EL (cell line): ENCODE measurements around the gene PDF.
A peak's percentile ranks its signal among the peaks of the same experiment; 100 is the strongest.

Experiments used
- DNase-seq: peaks from one replicate; pipeline ENCODE4 v3.0.0-alpha.2; 2016

Gene PDF

DNA sequence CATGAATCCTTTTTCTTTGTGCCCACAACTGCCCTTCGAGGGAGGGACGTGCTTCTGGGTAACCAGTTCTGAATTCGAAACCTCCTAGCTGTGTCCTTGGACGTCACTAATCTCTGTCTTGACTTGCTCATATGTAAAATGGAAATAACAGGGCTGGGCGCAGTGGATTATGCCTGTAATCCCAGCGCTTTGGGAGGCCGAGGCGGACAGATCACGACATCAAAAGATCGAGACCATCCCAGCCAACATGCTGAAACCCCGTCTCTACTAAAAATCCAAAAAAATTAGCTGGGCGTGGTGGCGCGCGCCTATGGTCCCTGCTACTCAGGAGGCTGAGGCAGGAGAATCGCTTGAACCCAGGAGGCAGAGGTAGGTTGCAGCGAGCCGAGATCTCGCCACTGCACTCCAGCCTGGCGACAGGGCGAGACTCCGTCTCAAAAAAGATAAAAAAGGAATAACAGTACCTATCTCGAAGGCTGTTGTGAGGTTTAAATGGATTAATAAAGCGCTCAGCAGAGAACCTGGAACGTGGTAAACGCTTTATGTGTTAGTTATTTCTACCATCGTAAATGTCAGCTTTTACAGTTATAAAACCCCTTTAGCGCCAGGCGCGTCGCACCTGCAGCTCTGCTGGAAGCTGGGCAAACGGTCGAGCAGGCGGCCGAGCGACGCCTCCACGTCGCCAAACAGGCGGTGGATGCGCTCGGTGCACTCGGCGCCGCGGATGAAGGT, 8.3 kb upstream of the PDF start:
- no peak for DNase-seq

DNA sequence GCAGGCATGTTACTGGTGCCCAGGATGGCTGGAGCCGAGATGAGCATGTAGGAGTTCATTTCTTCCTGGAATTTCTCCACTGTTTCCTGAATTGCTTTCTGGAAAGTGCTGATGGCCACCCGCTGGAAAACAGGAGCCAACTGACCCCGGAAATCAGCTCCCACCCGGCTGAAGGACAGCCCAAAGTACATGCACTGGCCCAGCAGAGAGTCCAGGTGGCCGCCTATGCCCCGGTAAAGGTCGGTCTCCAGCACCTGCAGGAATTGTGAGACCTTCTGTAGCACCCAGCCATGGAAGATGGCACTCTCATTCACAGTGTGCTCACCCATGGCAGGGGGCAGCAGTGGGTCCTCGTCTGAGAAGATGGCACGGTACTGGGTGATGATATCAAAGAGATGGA, 4.3 kb upstream of the PDF start:
- DNase-seq, result no peak

DNA sequence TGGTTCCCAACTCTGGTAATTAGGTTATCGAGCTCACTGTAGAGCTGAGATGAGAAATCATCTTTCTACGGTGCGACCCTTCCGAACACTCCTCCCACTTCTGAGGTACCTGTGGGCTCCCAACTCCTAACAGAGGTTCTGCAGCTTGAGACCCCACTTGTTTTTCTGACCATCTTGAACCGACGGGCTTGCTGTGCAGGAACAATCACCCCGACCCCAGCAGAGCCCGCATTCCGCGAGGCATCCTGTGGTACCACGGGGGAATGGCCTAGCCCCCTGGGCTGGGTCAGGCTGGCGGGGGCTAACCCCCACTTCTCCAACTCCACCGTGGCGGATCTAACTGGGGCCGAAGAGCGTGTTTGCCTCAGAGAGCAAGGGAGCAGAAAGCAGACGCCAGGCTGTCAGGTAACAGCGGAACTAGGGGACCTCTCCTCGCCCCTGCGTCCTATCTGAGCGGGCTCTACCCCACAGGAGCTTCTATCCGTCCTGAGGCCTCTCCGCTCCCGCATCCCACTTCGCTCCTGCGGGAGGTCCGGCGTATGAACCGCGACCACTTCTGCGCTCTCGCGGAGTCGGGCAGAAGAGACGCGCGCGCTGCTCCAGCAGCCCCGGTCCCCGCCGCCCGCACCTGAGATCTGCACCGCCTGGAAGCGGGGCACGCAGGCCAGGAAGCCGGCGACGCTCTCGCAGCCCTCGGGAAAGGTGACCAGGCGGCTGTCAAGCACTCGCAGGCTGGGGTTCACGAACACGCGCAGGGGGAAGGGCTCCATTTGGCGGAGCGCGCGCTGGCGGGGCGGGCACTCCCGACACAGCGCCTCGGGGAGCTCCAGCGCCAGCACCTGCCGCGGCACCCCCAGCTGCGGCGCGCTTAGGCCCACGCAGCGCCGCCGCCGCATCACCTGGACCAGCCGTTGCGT, 761 bp downstream of the PDF start:
- DNase-seq, result peak; percentile 35

DNA sequence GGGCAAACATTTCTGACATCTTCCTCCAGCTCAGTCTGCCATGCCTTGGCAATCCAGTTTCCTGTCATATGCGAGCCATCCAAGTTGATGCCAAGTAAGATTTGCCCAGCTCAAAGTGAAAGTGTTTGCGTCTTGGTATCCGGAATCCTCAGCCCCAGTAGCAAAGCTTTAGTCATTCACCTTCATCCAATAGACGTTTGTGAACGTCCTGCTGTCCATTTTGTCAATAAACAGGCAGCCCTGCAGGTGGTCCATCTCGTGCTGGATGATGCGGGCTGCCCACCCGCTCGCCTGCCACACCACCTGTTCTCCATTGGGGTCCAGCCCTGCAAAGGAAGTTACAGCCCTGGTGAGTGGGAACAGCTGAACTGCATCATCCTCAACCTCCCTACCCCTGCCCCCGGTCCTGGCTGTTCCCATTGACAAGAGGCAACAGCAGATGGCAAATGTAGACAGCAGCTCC, 1.5 kb downstream of the PDF start:
- peak; percentile 51 for DNase-seq

DNA sequence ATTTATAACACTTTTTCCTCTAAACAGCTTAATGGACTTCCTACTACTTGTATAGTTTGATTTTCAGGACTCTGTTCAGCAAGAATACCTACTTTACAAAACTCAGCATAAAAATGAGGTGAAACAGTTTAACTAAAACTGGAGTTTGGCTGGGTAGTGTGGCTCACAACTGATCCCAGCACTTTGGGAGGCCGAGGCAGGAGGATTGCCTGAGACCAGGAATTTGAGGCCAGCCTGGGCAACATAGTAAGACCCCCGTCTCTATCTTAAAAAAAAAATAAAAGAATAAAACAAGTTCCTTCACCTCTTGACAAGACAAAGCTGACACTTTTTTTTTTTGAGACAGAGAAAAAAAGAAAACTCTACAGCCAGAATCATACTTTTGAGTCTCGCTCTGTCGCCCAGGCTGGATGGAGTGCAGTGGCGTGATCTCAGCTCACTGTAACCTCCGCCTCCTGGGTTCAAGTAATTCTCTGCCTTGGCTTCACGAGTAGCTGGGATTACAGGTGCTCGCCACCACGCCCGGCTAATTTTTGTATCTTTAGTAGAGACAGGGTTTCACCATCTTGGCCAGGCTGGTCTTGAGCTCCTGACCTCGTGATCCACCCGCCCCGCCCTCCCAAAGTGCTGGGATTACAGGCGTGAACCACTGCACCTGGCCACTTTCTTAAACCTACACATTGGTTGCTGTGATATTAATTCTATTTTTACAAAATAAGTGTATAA, 2.6 kb downstream of the PDF start:
- DNase-seq, result no peak

DNA sequence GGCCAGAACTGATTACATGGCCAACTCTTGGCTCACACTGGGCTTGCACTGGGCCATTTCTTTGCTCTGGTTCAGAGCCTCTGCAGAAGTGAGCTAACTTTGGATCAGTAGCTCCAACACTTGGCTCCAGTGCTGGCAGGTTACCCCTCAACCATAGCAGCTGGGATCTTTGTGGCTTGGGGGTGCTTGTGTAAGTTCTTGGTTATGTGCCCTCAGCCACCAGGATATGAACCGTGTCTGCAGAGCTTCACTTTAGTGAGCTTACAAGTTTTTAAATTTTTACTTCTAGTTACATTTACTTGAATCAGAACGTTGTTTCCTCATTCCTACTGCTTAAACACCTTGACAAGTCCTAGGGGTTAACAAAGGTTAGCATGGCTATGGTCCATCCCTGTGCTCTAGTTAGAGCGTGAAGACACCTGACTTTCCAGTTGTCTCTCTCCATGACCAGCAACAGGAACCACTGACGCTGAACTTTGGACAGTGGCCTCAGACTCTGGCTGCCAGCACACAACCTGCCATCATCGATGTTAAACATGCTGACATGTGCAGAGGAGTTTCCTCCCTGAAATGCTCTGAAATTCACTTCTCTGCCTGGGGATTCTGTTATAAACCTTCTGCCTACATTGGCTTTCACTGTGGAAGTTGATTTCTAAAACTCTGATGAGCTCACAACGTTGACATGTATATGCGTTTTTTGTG, 4.1 kb downstream of the PDF start:
- no peak for DNase-seq

DNA sequence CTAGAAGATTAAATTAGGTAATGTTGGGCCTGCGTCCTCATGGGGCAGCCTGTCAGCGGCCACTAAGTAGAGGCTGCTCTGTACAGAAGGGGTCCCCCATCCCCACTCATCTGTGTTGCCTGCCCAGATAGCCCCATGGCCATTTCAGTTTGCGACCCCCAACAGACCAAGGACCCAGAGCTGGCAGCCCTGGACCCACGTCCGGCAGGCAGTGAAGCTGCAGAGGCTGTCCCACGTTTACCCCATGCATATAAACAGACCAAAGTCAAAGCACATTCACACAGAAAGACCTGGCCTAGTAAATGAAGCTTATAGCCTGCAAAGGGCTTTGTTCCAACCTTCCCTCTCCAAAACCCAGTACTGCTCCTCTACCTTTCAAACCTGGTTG, 4.6 kb downstream of the PDF start:
- no peak for DNase-seq

DNA sequence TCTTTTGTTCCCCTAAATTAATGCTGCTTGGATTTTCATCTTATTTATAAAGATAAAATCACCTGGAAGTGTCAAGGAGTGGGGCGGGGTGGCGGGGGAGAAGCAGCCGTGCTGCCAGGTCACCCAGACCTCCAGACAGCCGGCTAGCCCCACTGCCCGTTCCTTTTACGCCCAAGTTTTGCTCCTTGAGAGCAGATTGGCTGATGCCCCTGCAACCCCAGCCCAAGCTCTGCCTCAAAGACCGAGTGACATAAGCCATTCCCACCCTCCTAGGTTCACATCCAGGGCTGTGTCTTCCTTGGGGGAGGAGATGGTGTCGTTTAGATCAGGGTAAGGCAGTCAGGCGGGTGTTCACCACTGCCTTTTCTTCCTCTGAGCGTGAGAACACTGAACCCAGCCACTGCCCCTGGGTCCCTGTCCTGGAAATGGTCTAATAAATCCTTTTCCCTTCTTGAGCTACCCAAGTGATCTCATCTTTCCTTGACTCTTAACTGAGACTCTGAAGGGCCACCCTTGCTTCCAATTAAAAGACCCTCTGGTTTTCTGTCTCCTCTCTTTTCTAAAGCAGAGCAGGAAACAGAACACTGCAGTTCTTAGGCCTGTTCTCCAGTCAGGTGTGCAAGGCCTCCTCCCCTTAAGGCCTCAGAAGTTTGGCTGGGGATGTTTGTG, 5.7 kb downstream of the PDF start:
- DNase-seq, result no peak

DNA sequence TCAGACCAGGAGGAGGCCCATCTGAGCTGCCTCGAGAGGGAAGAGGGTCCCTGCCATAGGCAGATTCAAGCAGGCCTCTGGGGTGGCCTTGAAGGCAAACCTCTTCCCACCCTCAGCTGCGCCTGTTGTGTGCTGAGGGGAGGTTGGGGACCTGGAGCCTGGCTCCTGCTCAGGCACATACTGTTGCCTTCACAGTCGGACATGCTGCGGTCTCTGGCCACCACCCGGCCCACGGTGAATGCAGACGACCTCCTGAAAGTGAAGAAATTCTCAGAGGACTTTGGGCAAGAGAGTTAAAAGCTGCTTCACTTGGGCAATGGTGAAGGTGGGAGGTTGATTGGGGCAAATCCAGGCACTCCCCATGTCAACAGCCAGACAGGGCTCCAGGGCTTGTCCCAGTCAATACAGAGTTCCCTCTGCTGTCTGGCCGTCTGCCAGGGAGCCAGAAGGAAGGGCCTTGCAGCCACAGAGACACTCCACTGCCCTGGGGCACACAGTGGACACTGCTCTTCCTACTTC, 6.3 kb downstream of the PDF start:
- peak; percentile 44 for DNase-seq

DNA sequence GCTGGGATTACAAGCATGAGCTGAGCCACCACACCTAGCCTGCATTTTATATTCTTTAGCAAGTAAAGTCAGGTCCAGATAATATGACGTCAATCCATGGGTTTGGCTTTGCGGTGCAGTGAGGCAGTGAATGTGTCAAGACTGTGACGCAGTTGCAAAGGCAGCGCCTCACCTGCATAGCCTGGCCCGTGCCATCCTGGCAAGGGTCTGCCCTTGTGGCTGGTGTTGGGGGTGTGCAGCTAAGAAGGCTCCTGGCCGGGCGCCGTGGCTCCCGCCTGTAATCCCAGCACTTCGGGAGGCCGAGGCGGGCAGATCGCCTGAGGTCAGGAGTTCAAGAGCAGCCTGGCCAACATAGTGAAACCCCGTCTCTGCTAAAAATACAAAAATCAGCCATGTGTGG, 7.0 kb downstream of the PDF start:
- no peak for DNase-seq

DNA sequence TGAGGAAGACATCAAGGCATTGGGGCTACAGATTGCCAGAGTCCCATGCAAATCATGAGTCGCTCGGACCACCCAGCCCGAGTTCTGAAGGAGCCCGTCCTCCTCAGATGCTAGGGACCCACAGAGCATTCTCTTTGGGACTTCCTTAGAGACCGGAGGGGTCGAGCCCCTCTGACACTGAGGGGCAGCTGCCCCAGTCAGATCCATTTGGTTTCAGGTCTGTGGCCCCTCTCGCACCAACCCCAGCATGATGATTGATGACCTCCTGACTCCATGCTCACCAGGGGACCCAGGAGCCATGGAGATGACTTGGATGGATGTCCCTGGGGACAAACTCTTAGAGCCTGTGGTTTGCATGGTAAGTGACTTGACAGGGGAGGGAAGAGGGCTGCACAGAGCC, 8.0 kb downstream of the PDF start:
- DNase-seq, result no peak

DNA sequence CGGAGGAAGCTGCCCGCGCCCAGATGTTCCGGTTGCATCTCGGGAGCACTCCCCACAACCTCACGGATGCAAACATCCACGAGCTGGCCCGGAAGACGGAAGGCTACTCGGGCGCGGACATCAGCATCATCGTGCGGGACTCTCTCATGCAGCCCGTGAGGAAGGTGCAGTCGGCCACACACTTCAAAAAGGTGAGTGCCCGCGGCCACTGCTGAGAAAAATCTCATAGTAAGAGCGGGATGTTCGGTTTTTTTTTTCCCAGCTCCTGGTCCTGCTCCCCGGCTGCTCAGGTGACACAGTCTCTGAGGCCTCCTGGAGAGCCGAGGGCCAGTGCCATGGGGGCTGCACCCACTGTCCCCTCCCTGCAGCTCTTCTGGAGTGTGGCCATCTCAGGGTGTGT, 9.3 kb downstream of the PDF start:
- no peak for DNase-seq

DNA sequence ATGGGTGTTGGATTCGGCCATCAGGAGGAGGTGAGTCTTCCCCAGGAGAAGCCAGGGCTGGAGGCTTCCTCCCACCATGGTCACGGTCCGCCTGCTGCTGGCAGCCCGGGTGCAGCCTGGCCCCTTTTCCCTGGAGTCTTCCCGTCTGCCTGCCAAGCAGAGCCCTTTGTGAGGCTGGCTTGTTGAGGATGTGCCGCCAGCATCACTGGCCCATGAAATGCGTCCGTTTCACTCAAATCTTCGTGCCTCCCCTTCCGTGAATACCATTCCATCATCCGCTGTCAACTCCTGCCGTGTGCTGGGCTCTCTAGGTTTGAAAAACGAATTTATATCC, 9.7 kb downstream of the PDF start:
- DNase-seq, result no peak

DNA sequence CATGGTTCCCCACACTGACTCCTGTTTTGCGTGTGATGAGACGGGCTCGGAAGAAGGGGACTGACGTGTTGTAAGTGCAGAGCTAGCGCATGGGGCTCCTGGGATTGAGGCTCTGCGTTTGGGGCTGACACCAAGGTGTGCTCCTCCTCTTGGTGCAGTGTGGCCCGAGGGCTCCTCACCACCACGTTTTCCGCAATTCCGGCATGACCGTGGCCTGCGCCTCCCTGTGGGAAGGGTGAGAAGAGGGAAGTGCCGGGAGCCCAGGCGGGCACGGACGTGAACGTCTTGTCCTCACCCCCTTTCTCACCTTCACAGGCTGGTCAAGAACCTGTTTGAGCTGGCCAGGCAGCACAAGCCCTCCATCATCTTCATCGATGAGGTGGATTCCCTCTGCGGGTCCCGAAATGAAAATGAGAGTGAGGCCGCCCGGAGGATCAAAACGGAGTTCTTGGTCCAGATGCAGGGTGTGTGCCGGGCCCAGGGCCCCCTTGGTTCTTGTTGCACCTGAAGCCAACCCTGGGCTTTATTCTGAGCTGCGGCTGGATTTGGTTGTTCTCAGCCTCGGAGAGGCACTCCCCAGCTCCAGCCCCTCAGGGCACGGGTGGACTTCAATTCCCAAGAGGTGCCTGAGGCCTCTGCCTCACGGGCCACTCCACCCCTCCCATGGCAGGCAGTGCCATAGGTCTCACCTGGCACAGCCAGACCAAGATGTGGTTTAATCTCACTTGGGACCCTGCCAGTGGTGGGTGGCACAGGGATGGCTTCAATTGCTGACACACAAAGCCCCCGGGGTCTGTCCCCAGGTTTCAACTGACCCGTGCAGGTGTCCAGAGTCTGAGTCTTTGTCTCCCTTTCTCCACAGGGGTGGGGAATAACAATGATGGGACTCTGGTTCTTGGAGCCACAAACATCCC, 10.3 kb downstream of the PDF start:
- DNase-seq, result no peak

DNA sequence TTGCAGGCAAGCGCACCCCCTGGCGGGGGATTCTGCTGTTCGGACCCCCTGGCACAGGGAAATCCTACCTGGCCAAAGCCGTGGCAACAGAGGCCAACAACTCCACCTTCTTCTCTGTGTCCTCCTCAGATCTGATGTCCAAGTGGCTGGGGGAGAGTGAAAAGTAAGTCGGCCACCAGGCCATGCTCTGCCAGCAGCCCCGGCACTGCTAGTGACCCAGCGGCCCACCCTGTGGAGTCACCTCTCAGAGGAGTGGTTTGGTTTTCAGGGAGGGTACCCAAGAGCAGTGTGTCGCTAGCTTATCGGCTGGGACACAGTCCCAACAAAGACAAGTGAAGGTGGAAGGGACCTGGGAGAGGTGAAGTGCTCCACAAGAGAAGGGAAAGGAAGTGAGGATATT, 11.0 kb downstream of the PDF start:
- DNase-seq, result no peak

DNA sequence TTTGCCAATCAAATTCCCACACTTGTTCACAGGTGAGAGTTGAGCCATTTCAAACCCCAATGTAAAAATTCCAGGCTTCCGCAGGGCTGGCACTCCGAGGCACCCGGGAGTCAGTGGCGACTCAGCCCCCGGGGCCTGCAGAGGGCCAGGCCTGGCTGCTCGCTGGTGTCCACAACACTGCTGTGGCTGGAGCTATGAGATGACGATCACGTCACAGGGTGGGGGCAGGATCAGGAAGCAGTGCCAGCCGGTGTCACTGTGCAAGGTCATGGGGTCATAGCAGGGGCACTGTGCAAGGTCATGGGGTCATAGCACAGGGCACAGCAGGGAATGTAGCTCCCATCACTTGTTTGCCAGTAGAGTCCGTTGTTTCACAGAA, 11.5 kb downstream of the PDF start:
- no peak for DNase-seq

DNA sequence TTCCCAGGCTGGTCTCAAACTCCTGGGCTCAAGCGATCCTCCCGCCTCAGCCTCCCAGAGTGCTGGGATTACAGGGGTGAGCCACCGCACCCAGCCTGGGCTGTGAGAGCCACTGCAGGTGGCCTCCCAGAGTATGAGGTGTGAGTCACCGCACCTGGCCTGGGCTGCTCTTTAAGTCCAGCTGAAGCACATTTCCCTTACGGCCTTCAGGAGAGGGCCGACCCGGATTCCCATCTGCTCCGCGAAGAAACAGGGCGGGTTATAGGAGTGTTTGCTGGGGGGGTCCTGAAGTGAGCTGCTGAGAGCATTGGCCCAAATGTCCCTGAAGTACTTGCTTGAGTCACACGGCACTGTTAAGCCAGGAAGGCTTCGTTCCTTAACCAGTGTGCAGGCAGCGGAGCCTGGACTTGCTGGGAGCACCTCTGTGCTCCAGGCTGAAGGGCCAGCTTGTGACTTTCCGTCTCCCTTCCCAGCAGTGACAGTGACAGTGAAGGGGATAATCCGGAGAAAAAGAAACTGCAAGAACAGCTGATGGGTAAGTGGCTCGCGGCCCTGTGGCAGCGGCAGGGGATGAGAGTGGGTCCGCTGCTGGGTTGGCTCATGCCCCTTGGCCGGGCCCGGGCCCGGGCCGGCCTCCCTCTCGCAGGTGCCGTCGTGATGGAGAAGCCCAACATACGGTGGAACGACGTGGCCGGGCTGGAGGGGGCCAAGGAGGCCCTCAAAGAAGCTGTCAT, 12.0 kb downstream of the PDF start:
- DNase-seq, result no peak

DNA sequence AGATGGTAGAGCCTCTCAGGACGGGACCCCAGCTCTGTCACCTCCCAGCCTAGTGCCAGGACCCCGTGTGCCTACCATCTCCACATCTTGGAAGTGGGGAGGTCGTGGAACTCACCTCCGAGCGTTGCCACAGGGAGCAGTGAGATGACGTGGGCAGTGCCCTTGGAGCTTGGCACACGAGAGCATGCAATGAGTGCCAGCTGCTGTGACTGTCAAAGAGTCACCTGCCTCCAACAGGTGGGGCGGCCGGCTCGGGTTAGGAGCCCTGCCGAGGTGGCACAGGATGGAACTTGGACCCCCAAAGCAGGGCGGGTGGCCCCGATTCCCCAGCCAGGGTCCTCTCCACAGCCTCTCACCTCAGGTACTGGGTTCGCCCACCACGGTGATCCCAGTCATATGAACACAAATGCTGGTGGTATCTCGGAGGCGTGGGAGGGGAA, 13.8 kb downstream of the PDF start:
- no peak for DNase-seq

DNA sequence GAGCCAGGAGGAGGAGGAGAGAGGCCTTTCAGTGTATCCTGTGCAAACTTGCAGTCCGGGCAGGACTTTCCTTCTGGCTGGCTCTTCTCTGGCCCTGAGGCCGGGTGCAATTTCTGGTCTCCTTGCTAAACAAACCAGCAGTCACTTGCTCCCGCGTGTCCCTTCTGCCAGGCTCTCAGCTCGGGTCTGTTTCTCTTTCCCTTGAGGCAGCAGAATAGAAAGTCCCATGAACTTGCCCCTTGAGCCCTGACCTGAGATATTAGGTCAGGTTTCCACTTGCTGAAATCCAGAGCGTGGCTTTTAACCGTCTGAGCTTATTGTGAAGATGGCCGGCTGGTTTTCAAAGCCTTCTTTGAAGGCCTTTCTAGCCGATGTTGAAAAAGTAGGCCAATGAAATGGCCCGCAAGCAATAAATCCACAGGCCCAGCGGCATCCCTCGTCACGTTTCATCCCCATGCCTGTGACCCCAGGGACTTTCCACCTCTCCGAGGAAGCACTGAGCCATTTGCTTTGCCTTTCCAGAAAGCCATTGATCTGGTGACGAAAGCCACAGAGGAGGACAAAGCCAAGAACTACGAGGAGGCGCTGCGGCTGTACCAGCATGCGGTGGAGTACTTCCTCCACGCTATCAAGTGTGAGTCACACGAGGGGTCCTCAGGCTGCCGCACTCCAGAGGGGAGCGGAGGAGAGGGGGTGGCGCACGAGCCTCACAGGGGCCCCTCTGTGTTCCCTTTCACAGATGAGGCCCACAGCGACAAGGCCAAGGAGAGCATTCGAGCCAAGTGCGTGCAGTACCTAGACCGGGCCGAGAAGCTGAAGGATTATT, 14.7 kb downstream of the PDF start:
- no peak for DNase-seq

DNA sequence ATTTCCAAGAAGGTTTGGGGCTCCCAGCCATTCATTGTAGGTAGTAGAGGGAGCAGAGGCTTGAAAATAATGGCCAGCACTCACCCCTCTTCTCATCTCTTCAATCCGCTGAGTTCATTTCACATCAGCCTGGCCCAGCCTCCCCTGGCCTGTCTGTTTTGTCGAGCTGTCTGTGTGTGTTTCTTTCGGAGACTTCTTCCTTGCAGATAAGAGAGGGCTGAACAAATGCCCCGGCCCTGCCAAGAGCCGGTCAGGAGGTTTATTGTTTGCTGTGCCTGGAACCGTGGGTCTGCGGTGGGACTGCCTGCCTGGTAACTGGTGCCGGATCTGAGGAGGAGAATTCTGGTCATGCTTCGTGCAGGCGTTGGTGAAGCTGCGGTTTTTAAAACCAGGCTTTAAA, 15.9 kb downstream of the PDF start:
- no peak for DNase-seq
